GOT3 (cell line): Measurements from ENCODE around the gene COPE.
"Not testable (repeated sequence)": the region's sequence is repeated elsewhere in the genome, so short reads cannot be mapped to it uniquely, and the experiment has no call there.

ENCODE experiments used
- DNase-seq: peaks from one replicate; lab custom pipeline; 2025; ENCODE audit warnings: mixed read lengths; lab: John Stamatoyannopoulos, UW

COPE gene

DNA sequence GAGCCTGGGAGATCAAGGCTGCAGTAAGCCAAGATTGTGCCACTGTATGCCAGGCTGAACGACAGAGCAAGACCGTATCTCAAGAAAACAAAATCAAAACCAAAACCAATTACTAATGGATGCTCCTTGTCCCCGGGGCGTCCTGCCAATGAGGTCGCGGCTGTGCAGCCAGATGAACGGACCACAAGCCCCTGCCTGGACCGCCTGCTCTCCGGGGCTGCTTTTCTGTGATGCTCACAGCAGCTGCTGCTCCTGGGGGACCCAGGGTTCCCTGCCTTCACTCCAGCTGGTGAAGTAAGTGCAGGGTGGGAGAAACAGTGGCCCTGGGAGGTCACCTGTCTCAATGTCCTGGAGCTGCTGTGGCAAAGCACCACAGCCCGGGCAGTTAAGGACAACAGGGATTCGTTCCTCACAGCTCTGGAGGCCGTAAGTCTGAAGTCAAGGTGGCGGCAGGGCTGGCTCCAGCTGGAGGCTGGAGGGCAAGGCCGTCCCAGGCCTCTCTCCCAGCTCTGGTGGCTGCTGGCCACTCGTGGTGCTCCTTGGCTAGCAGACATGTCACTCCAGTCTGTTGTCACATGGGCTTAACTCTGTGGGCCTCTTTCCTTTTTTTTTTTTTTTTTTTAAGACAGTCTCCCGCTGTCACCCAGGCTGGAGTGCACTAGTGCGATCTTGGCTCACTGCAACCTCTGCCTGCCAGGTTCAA, 10.1 kb downstream of the COPE start:
- DNase-seq = no peak

DNA sequence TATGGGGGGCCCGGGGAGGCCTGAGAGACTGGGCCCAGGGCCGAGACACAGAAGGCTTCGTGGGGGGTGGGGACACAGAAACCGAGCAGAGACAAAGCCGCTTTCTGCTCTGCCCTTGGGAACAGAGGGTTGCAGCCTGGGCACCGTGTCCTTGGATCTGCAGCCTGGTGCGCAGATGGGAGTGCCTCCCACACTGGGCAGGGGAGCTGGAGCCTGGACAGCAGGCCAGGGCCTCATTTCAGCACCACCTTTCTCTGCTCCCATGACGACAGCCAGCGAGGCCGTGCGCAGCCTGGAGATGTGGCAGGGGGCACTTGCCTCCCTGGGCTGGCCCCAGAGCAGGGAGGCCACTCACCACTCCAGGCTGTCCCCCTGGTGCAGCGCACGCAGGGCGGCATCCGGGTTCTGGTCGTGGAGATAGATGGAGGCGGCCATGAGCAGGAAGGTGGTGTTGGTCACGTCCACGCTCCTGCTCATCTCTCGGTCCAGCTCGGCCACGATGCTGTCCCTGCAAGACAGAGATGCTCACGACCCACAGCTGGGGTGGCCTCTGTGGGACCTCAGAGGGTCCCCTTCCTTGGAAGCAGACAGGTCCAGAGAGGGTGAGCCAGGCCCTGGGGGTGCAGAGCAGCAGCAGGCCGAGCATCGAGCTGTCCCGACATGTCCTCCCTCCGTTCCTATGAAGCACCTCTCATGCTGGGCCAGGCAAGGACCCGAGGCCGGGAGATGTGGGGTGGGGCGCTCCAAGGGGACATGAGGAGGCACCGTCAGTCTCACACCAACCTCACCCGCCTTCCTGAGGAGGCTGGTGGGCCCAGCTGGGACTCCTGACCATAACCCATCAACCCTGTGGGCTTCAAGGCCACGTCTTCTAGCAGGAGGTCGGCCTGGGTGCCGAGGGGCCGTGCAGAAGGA, 12.3 kb downstream of the COPE start:
- no peak for DNase-seq

DNA sequence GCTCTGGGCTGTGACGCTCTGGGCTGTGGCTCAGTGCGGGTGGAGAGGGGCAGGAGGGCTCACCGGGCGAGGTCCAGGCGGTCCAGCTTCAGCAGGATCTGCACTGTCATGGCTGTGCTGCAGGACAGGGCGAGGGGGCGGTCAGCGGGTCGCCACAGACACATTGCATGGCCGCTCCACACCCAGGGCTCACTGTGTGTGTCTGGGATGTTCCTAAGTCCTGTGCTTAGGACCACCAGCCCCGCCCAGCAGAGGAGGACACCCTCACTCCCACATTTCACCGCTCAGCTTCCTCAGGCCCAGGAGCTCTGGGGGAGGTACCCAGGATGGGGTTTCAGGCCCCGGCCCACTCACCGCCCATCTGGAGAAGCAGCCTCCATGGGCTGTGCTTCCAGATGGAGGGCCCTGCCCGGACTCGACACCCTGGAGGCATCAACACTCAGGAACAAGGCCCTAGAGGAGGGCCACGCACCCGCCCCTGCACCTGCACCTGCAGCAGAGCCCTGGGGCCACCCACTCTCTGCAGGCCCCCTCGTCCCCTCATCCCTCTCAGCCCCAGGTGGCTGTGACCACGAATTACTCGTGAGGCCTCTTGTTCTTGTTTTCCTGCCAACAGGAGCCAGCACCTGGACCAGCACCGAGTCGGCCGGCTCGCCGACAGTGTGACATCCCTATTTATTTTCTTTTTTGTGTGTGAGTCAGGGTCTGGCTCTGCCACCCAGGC, 13.5 kb downstream of the COPE start:
- no peak for DNase-seq

DNA sequence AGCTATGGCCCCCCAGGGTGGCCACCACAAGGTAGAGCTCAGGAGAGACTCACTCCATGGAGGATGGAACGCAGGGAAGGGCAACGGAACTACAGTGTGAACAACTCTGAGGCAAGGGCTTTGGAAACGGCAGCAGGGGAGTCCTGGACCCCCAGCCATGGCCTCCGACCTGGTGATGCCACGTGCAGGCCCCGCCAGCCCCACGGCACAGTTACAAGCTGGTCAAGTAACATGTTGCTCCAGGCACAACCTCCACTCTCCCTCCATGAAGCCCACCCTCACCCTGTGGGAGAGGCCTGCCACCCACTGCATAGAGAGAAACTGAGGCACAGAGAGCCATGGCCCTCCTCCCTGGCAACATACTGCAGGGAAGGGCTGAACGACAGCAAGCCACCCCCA, 14.1 kb downstream of the COPE start:
- no peak for DNase-seq

DNA sequence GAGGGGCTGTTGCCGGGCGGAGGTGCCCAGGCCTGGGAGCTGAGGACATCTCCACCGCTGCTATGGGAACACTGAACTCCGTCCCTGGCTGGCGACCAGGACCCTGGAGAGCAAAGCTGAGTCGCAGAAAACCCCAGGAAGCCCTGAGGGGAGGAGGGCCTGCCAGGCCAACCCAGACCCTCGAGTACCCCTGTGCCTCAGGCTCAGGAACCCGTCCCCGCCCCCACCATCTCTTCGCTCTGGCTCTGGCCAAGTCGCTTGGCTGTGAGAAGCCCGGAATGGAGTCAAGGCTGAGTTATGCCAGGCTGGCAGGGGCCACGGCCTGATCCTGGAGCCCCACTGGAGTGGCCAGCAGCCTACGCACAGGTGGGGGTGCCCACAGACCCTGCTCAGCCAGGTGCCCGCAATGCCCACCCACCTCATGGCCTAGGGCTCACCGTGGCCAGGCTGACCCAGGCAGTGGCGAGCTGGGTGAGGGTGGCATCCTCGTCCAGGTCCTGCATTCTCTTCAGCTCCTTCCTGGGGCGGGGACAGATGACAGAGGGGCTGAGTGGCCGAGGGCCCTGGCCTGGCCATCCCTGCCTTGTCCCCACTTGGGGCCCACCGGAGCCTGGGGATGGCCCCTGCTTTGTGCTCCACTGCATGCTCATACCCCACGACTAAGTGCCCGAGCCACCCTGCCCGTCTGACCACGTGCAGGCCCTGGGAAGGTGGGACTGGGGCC, 14.7 kb downstream of the COPE start:
- no peak for DNase-seq

DNA sequence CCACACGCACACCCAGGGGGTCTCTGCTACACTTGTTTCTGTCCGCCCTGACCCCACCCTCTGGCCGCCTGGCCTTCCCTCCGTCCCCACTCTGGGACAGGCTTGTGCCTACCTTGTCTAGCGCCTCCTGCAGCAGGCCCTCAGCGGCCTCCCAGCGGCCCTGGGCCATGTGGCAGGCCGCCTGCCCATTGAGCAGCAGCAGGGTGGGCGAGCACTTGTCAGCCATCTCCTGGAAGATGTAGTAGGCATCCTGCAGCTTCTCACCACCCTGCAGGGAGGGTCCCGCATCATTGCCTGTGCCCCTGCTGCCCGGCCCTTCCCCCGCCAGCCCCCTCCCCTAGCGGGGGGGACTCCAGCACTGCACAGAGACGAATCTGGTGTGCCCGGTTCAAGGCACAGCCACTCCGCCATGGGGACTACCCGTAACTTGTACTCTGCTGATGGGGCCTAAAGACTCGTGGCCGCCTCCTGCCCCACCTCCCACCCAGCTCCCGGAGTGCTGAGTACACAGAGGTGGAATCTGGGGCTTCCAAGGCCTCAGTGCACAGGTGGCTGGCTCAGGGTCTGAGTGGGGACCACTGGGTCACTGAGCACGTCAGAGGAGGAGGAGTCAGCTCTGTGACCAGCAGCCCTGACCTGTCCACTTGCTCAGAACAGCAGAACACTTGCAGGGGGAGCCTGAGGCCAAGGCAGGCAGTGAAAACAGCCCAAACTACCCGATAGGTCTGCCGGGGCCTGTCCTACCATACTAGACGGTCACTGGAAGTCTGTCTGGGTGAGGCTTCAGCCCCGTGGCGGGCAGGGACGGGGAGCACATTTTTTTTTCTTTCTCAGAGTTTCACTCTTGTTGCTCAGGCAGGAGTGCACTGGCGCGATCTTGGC, 15.8 kb downstream of the COPE start:
- DNase-seq = no peak

DNA sequence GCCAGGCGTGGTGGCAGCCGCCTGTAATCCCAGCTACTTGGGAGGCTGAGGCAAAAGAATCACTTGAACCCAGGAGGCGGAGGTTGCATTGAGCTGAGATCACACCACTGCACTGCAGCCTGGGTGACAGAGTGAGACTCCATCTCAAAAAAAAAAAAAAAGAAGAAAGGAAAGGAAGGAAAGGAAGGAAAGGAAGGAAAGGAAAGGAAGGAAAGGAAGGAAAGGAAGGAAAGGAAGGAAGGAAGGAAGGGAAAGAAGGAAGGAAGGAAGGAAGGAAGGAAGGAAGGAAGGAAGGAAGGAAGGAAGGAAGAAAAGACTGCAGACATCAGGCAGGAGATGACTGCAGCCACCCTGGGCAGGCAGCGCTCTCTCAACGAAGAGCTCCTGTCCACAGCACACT, 16.7 kb downstream of the COPE start:
- DNase-seq = not testable (repeated sequence)

DNA sequence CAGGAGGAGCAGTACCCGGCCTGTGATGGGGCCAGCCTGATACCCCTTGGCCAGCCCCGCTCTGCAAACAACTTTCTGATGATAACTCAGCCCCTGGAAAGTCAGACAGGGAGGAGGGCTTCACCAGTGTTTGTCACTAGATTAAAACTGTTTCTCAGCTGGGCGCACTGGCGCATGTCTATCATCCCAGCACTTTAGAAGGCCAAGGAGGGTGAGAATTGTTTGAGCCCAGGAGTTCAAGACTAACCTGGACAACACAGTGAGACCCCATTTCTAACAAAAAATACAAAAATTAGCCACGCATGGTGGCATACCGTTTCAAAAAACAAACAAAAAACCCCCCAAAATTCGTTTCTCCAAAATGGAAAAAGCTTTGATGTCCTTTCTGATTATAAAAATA, 17.7 kb downstream of the COPE start:
- DNase-seq = no peak

DNA sequence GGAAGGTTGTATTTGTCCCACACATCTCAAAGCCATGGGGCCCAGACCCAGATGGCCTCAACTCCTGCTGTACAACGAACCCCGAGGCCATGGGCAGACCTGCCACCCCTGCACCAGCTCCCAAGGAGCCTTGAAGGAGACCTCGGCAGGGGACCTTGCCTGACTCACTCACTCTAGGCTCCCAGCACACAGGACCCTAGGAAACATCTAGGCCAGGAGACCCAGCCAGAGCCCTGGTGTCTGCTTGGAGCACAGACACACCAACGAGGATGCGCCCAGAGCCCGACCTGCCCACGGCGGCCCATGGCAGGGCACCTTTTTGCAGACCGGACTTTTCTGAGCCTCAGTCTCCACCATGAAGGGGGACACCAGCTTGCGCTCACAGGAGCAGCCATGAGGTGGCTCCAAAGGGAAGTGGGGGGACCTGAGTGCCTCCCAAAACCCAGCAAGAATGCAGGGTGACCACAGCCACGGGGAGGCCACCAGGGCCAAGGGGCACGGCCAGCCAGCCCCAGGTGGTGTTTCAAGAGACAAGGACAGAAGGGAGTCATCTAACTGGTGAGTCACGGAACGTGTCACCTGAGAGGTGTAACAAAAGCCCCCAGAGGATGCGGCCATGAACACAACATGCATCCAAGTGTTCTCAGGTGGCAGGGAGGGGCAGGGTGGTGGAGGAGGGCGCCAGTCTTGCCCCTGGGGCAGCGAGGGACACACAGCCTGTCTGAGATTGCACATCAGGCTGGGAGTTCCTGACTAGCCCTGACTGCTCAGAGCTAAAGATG, 18.3 kb downstream of the COPE start:
- DNase-seq = no peak

DNA sequence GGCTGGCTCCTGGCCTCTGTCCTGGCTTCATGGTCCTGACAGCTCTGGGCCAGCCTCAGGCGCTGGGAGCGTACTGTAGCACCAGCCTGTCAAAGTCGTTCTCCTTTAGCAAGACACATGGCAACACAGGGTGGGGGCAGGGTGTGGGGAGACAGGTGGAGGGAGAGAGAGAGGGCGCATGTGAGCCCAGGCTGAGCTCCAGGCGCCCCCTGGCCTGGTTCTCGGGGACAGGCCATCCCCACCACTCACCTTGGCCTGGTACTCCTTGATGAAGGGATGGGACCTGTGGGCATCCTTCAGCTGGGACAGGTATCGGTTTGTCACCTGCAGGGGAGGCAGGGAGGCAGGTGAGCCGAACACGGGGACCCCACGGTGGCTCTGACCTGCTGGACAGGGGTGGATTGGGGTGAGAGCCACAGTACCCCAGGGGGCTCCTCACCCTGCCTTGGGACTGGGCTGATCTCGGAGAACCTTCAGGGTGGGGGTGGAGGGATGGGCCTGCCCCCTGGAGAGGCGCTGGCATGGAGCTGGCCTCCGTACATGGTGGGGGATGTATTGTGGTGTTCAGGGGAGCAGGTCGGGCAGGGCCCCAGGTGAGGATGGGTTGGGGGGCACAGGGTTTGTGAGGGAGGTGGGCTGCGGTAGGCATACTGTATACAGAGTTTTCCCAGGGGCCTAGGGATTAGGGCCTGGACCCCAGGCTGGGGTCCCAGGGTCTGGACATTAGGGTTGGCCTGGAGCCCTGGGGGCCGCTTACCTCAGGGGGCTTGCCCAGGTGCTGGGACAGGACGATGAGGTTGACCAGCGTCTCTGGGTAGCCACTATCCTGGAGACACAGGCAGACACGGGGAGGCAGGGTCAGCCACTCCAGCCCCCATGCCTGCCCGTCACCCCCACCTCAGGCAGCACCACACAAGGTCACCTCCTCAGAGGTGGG, 19.3 kb downstream of the COPE start:
- DNase-seq = no peak

DNA sequence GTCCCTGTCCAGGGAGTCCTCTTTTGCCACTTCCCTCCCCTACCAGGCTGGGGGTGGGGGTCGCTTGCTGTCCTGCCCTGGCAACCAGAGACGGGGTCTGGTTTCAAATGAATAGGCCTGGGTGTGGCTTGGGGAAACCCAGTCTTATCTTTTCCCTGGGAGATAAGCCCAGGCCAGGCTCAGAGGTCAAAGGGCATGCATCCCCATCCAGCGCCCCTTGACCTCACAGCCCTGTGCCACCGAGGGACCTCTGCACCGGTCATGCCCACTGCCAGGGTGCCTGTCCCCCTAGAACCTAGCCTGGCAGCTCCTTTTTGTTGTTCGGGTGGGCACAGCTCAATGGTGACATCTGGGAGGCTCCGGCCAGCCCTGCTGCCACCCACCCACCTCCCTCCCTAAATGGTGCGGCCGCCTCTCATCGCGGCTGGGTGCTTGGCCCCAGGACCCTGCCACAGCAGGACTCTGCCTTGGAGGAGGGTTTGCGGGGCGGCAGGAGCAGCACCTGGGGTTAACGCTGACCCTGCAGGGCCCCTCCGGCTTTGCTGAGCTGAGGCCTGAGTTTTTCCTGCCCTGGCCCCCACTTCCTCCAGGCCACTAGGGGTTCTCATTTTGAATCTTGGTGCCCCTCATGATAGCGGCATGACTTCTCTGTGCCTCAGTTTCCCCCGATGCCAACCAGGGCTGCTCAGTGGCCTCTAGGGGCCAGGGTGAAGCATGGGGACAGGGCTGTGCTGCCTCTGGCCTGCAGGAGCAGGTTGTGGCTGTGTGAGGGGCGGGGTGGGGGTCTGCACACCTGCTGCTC, 20.4 kb downstream of the COPE start:
- no peak for DNase-seq

DNA sequence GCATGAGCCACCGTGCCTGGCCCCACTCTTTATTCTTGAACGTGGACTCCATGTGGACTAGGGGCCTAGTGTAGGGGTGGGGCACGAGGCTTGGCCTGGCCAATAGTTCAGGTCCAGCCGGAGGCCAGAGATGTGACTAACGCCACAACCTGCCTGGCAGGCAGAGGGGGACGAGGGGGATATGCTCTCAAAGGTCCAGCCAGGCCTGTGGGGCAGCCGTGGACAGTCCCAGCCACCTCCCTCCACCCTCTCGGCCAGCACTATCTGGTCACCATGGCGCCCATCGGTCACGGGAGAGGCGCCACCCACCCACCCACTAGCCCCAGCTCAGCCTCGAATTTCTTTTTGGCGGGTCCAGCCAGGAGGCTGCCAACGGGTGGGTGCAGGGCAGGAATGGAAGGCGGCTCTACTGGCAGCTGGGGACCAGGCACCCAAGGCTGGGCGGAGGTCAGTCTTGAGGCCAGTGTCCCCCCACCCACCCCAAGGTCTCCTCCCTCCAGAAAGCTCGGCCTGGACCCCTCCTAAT, 21.0 kb downstream of the COPE start:
- DNase-seq = no peak

DNA sequence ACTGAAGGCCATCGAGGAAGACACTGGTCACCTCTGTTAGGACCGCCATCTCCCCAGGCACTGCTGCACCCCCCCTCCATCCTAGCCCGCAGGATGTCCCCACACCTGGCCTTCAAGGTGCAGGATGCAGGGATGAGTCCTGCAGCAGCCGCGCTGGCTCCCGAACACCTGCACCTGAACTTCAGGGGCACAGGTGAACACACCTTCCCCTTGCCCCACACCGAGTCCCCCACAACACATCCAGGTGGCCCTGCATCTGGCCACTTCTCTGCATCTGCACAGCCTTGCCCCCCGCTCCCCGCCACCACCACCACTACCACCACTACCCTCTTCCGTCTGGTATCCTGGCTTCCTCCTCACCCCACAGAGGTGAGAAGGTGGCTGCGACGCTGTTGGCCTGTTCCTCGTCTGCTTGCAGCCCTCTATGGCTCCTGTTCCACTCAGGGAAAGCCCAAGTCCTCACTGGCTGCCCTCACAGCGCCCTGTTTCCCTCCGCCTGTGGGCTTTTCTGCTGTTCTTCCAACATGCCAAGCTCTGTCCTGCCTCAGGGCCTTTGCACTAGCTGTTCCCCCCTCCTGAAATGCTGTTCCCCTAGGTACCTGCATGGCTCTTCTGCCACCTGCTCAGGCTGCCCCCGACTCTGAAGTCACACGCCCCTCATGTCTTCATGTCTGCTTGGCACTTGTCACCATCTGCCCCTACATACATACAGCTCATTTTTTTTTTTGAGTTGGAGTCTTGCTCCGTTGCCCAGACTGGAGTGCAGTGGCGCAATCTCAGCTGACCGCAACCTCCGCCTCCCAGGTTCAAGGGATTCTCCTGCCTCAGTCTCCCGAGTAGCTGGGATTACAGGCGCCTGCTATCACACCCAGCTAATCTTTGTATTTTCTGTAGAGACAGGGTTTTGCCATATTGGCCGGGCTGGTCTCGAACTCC, 21.8 kb downstream of the COPE start:
- DNase-seq = no peak

DNA sequence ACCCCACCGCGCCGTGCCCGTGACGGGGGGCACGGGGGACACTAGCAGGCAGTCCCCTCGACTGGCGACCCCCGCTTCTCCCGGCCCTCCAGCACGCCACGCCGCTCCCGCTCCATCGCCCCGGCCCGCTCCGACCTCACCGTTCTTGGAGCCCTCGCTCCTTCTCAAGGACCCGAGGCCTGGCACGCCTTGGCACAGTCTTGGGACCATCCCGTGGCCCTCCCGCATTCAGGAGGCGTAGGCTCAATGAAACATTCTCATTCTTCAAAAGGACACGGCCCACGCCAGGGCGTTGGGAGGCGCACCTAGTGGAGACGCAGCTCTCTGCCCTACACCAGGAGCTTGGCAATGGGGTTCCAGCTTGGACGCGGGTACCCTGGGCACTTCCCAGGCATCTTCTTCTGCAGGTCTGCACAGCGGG, 22.8 kb downstream of the COPE start:
- DNase-seq = no peak

DNA sequence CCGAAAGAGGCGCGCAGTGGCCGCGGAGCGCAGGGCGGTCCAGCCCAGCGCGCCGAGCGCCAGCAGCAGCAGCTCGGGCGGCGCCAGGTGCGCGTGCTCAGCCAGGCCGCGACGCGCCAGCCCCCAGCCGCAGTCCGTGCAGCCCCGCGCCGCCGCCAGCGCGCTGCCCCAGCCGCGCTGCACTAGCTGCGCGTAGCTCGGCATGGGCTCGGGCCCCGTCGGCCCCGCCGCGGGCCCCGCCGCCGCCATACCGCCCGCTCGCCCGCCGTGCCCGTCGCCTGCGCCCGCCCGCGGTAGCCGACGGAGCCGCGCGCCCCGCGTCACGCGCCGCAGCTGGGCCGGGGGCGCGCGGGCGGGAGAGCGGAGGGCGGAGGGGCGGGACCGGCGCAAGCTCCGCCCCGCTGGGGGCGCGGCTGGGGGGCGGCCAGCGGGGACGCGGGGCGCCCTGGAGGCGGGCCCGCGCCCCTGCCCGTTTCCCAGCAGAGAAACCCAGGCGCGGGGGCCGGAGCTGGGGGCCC, 23.3 kb downstream of the COPE start, which contains the start of gene CERS1:
TSS of gene CERS1 (minus strand) at position 335 of the 518 bp plus-strand sequence. CDS start at position 249, 86 bp downstream.
- DNase-seq = no peak

DNA sequence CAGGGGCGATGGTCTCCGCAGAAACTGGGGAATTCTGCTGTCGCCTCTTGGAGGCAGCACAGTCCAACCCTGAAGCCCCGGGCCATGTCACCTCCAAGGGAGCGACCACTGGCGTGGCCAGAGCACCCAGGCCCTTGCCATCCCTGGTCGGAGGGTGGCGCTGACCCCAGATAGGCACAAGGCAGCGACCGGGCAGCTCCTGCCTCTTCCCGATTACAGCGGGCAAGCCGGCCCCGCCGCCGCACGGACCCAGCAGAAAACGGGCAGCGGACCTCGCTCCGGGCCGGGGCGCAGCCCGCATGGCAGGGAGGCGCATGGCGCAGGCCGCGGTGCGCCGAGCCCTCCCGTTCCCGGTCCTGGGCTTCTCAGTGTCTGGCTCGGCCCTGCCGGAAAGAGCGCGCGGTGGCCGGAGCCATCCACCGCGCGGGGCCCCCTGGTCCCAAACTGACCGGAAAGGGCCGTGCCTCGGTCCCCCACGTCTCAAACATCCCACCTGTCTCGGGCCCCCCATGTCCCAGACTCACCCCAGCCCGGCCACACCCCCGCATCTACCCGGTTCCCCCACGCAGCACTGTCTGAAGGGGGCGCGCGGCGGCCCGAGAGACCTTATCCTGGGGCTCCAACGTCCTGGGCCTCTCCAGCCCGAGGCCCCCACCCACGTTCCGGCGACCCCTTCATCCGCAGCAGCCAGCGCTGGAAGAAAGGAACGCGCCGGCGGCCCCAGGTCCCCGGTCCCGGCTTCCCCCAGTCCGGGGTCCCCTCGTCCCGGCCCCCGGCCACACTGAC, 24.0 kb downstream of the COPE start:
- DNase-seq = no peak
